GM23338 (cell line): Measurements from ENCODE around the gene PSG3. TPM values are rescaled to one million over a fixed set of nuclear protein-coding genes. Genes with fewer than 3 reads are reported as not detected.
"Not testable (repeated sequence)": the region's sequence is repeated elsewhere in the genome, so short reads cannot be mapped to it uniquely, and the experiment has no call there.

Source experiments
- ATAC-seq: fragments of 200-7000 bp; cut with Tn5 transposase; 3 replicates; pipeline ENCODE4 v1.9.1; 2020
- DNase-seq: peaks from one replicate; pipeline ENCODE4 v3.0.0-alpha.2; 2015; ENCODE audit warnings: low spot score
- H2AFZ ChIP-seq: fragments of 200-600 bp; sonication (generic); 2 replicates; pipeline ENCODE4 v1.8.0; 2016; ENCODE audit warnings: antibody characterized with exemption, mild to moderate bottlenecking, moderate library complexity
- H3F3A ChIP-seq: fragments of 200-600 bp; sonication (generic); replicated peaks from 2 replicates; pipeline ENCODE4 v1.8.0; 2017; ENCODE audit warnings: antibody characterized with exemption, mixed run types, low read depth
- H3K27ac ChIP-seq: fragments of 200-600 bp; sonication (generic); 2 replicates; pipeline ENCODE4 v1.6.1; 2016; ENCODE audit warnings: low read depth
- H3K27me3 ChIP-seq: fragments of 200-600 bp; sonication (generic); 2 replicates; pipeline ENCODE4 v1.8.0; 2016; ENCODE audit warnings: mild to moderate bottlenecking, mixed run types, moderate library complexity; ENCODE audit not compliant: insufficient read depth
- H3K36me3 ChIP-seq: fragments of 200-600 bp; sonication (generic); 2 replicates; pipeline ENCODE4 v1.8.0; 2016; ENCODE audit warnings: mild to moderate bottlenecking; ENCODE audit not compliant: insufficient read depth
- H3K4me1 ChIP-seq: fragments of 200-600 bp; sonication (generic); 2 replicates; pipeline ENCODE4 v1.8.0; 2016; ENCODE audit warnings: mild to moderate bottlenecking, moderate library complexity; ENCODE audit not compliant: insufficient read depth
- H3K4me2 ChIP-seq: fragments of 200-600 bp; sonication (generic); 2 replicates; pipeline ENCODE4 v1.7.1; 2017; ENCODE audit warnings: mixed run types
- H3K4me3 ChIP-seq: fragments of 200-600 bp; sonication (generic); 2 replicates; pipeline ENCODE4 v1.6.1; 2016; ENCODE audit warnings: mixed run types
- H3K79me2 ChIP-seq: fragments of 200-600 bp; sonication (generic); replicated peaks from 2 replicates; pipeline ENCODE4 v1.8.0; 2017; ENCODE audit warnings: mild to moderate bottlenecking; ENCODE audit not compliant: insufficient read depth
- H3K9me2 ChIP-seq: fragments of 200-600 bp; sonication (generic); 2 replicates; pipeline ENCODE4 v1.8.0; 2017; ENCODE audit not compliant: insufficient read depth
- H4K20me1 ChIP-seq: fragments of 200-600 bp; sonication (generic); replicated peaks from 2 replicates; pipeline ENCODE4 v1.8.0; 2017; ENCODE audit warnings: mild to moderate bottlenecking; ENCODE audit not compliant: insufficient read depth
- H3K27ac Mint-ChIP-seq: 2 replicates; pipeline ENCODE4 v1.8.0; 2020; ENCODE audit warnings: inconsistent platforms, mild to moderate bottlenecking, moderate library complexity, mixed read lengths
- H3K27me3 Mint-ChIP-seq: 3 replicates; pipeline ENCODE4 v1.8.0; 2022; ENCODE audit warnings: low read depth, mild to moderate bottlenecking, moderate library complexity, mixed read lengths, inconsistent platforms; ENCODE audit not compliant: insufficient read depth, poor library complexity
- H3K36me3 Mint-ChIP-seq: 3 replicates; pipeline ENCODE4 v1.8.0; 2021; ENCODE audit warnings: low read depth, mild to moderate bottlenecking, inconsistent platforms, moderate library complexity, mixed read lengths
- H3K4me1 Mint-ChIP-seq: 3 replicates; pipeline ENCODE4 v1.8.0; 2020; ENCODE audit warnings: mild to moderate bottlenecking, inconsistent platforms, mixed read lengths
- H3K4me3 Mint-ChIP-seq: 3 replicates; pipeline ENCODE4 v1.8.0; 2021; ENCODE audit warnings: moderate library complexity, mild to moderate bottlenecking, inconsistent platforms, mixed read lengths
- H3K9me3 Mint-ChIP-seq: 3 replicates; pipeline ENCODE4 v1.8.0; 2020; ENCODE audit warnings: moderate library complexity, mild to moderate bottlenecking, inconsistent platforms, mixed read lengths
- CREB1 ChIP-seq: fragments of 250-450 bp; sonication (Bioruptor Pico); IDR thresholded peaks from 2 replicates; pipeline ENCODE4 v1.5.0; 2020; ENCODE audit warnings: low read depth, mild to moderate bottlenecking, moderate library complexity
- CTCF ChIP-seq, 2 experiments: fragments of 200-600 bp in 1 of 2; sonication (generic) in 1 of 2; conservative IDR thresholded peaks; 2 replicates each; pipeline versions ENCODE4 v1.5.1 to v1.6.1; 2016 to 2017; ENCODE audit warnings: antibody characterized with exemption in 2 of 2, low read depth in 2 of 2, mild to moderate bottlenecking in 2 of 2, moderate library complexity in 1 of 2
- JUNB ChIP-seq: IDR thresholded peaks from one replicate; pipeline ENCODE4 v1.6.1; 2016; ENCODE audit warnings: antibody characterized with exemption; ENCODE audit not compliant: unreplicated experiment
- ZNF114 ChIP-seq: fragments of 250-450 bp; sonication (Bioruptor Pico); IDR thresholded peaks from 2 replicates; pipeline ENCODE4 v1.5.0; 2020; ENCODE audit warnings: mild to moderate bottlenecking, moderate library complexity
- ZNF462 ChIP-seq: fragments of 250-450 bp; sonication (Bioruptor Pico); IDR thresholded peaks from 2 replicates; pipeline ENCODE4 v1.5.0; 2020; ENCODE audit warnings: mild to moderate bottlenecking, moderate library complexity
- polyA plus RNA-seq: library from polyadenylated mRNA; unstranded; fragments of >200 nt; fragmentation: Nextera tagmentation; extraction: Ambion mirVana; gene quantifications from 2 replicates; pipeline ENCODE4 v1.2.1, GENCODE V29; 2016
- total RNA-seq: library from RNA; depleted of rRNA; stranded (reverse); fragments of >200 nt; shearing (Covaris generic); gene quantifications from 2 replicates; pipeline ENCODE4 v1.2.3, GENCODE V29; 2014

Gene PSG3
- total and polyA plus RNA-seq, 2 experiments from 2014 or later = not detected

- not testable (repeated sequence) for H4K20me1 ChIP-seq, H3K4me3 ChIP-seq, H3K79me2 ChIP-seq, H3F3A ChIP-seq, DNase-seq, H3K4me2 ChIP-seq, H2AFZ ChIP-seq, H3K4me1 ChIP-seq, H3K4me3 Mint-ChIP-seq, ATAC-seq, H3K9me2 ChIP-seq, H3K27ac Mint-ChIP-seq, H3K36me3 ChIP-seq, H3K27ac ChIP-seq, H3K4me1 Mint-ChIP-seq, H3K27me3 ChIP-seq
- Mint-ChIP-seq H3K36me3 (peaks cover 36% of the 10 kb centered on the region), H3K27me3 (peaks cover 19% of the 10 kb centered on the region), H3K9me3 (peaks cover 88% of the 10 kb centered on the region)
- peak; percentile 48 to 66 for TF ChIP-seq CTCF (conservative IDR thresholded peaks at IDR 0.05; ENCODE audit: low read depth in 2 of 2)
Observed at GRCh38 chr19:42767319-42767718, 27.0 kb upstream of the PSG3 start.

GRCh38 chr19:42766871-42767270, 26.6 kb upstream of the PSG3 start:
- DNase-seq, H3F3A ChIP-seq, H3K4me1 Mint-ChIP-seq, H3K27ac Mint-ChIP-seq, H3K4me1 ChIP-seq, H3K27me3 ChIP-seq, H3K4me3 Mint-ChIP-seq, H3K27ac ChIP-seq, H3K4me3 ChIP-seq, ATAC-seq, H2AFZ ChIP-seq, H3K36me3 ChIP-seq, H3K9me2 ChIP-seq, H4K20me1 ChIP-seq, H3K79me2 ChIP-seq, H3K4me2 ChIP-seq: not testable (repeated sequence)
- Mint-ChIP-seq H3K27me3 (peaks cover 19% of the 10 kb centered on the region), H3K9me3 (peaks cover 85% of the 10 kb centered on the region), H3K36me3 (peaks cover 36% of the 10 kb centered on the region)

GRCh38 chr19:42764836-42765235, 24.6 kb upstream of the PSG3 start:
- H3K36me3 Mint-ChIP-seq = peaks cover 39% of the 10 kb centered on the region
- H3K4me3 ChIP-seq = no peak overlapping the region
- H3K36me3 ChIP-seq = no peaks in the 10 kb centered on the region
- H3K27me3 ChIP-seq = no peaks in the 10 kb centered on the region
- no peak overlapping the region for H3K27ac ChIP-seq
- H3K4me3 Mint-ChIP-seq = no peak overlapping the region
- TF ChIP-seq JUNB = no peak
- TF ChIP-seq CREB1 (CRISPR knock-in tag) = no peak
- TF ChIP-seq ZNF462 = no peak
- TF ChIP-seq ZNF114 (CRISPR knock-in tag) = no peak
- no peak overlapping the region for H3K27ac Mint-ChIP-seq
- H3K79me2 ChIP-seq = no peaks in the 10 kb centered on the region
- no peaks in the 10 kb centered on the region for H3F3A ChIP-seq
- H3K4me1 Mint-ChIP-seq = no peaks in the 10 kb centered on the region
- H3K4me2 ChIP-seq = no peak overlapping the region
- H4K20me1 ChIP-seq = no peaks in the 10 kb centered on the region
- peaks cover 88% of the 10 kb centered on the region for H3K9me3 Mint-ChIP-seq
- H3K9me2 ChIP-seq = no peaks in the 10 kb centered on the region
- DNase-seq (no peak), ATAC-seq (no peak)
- no peaks in the 10 kb centered on the region for H3K4me1 ChIP-seq
- H3K27me3 Mint-ChIP-seq = peaks cover 19% of the 10 kb centered on the region
- no peak overlapping the region for H2AFZ ChIP-seq
